PC-9 (cell line): ENCODE results near the gene USP9X.

Experiments
- EZH2 ChIP-seq: fragments of 200-600 bp; sonication (generic); IDR thresholded peaks from 2 replicates; pipeline ENCODE4 v1.8.0; 2017; ENCODE audit warnings: antibody characterized with exemption, low read depth
- TF ChIP-seq, protein P1 (sequence below): fragments of 200-600 bp; sonication (generic); conservative IDR thresholded peaks from 2 replicates; pipeline ENCODE4 v1.6.1; 2017; ENCODE audit warnings: mixed run types, antibody characterized with exemption, mild to moderate bottlenecking, moderate library complexity

GRCh38 chrX:41176263-41176662, 91.0 kb downstream of the USP9X start:
- TF ChIP-seq, protein P1, sequence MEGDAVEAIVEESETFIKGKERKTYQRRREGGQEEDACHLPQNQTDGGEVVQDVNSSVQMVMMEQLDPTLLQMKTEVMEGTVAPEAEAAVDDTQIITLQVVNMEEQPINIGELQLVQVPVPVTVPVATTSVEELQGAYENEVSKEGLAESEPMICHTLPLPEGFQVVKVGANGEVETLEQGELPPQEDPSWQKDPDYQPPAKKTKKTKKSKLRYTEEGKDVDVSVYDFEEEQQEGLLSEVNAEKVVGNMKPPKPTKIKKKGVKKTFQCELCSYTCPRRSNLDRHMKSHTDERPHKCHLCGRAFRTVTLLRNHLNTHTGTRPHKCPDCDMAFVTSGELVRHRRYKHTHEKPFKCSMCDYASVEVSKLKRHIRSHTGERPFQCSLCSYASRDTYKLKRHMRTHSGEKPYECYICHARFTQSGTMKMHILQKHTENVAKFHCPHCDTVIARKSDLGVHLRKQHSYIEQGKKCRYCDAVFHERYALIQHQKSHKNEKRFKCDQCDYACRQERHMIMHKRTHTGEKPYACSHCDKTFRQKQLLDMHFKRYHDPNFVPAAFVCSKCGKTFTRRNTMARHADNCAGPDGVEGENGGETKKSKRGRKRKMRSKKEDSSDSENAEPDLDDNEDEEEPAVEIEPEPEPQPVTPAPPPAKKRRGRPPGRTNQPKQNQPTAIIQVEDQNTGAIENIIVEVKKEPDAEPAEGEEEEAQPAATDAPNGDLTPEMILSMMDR: no peak
- TF ChIP-seq EZH2: no peak
